T-helper 17 cell (primary cell): ENCODE results near the gene EIF3D. TPM values are rescaled to one million over a fixed set of nuclear protein-coding genes. Genes with fewer than 3 reads are reported as not detected.

ENCODE experiments used
- ATAC-seq: fragments of 150-1000 bp; cut with Tn5 transposase; 2 replicates; pipeline ENCODE4 v1.10.0; 2021; ENCODE audit warnings: mild to moderate bottlenecking, moderate library complexity
- DNase-seq, 3 donors: peaks; one replicate each; pipeline versions ENCODE4 v3.0.0 to v3.0.0-alpha.2; 2020 to 2021
- H3K9me3 ChIP-seq: one replicate; pipeline ENCODE4 v1.7.0; 2013; ENCODE audit warnings: low read length, mild to moderate bottlenecking; ENCODE audit not compliant: control insufficient read depth, poor library complexity, severe bottlenecking
- H3K27ac Mint-ChIP-seq: one replicate; pipeline ENCODE4 v1.8.0; 2022; ENCODE audit warnings: mild to moderate bottlenecking, moderate library complexity, mixed read lengths
- H3K27me3 Mint-ChIP-seq: one replicate; pipeline ENCODE4 v1.8.0; 2022; ENCODE audit warnings: mixed read lengths
- H3K36me3 Mint-ChIP-seq: one replicate; pipeline ENCODE4 v1.8.0; 2022; ENCODE audit warnings: low read depth, mixed read lengths
- H3K4me1 Mint-ChIP-seq: one replicate; pipeline ENCODE4 v1.8.0; 2022; ENCODE audit warnings: mild to moderate bottlenecking, mixed read lengths
- H3K4me3 Mint-ChIP-seq: one replicate; pipeline ENCODE4 v1.8.0; 2022; ENCODE audit warnings: mild to moderate bottlenecking, moderate library complexity, mixed read lengths
- total RNA-seq, 4 donors: library from RNA in 2 of 4; stranded (reverse) in 2 of 4; gene quantifications; one replicate each; pipeline ENCODE4 v1.2.3 and lab custom pipeline; 2022 to 2026

EIF3D gene
- total RNA-seq, 2 donors from 2014 or later: 231 to 239 TPM

DNA sequence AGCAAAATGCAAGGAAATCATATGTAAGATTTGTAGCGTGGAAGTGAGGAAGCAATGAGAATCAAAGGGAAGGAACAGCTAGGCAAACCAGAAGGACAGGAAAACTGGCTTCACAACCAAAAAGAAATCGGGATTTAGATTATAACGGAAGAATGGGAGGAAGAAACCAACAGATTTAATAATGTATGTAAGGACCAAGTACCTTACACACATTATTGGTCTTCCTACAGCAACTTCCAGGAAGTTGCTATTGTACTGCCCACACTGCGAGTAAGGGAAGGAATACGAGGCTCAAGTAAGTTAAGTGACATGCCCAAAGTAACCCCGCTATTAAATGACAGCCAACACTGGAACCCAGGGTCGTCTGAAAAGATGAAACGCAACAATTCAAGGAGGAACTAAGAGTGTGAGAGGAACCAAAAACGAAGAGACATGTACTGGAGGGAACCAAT lies 48.0 kb downstream of the EIF3D start:
- Mint-ChIP-seq H3K36me3 (peaks cover under 1% of the 10 kb centered on the region), H3K4me1 (peaks cover 15% of the 10 kb centered on the region), H3K4me3 (peak overlapping the region; percentile 95), H3K27ac (peak overlapping the region; percentile 99), H3K27me3 (no peaks in the 10 kb centered on the region)
- no peaks in the 10 kb centered on the region for H3K9me3 ChIP-seq
- DNase-seq: no peak
- ATAC-seq: no peak

GRCh38 chr22:36478966-36479365 lies 50.0 kb downstream of the EIF3D start:
- no peaks in the 10 kb centered on the region for H3K9me3 ChIP-seq
- H3K4me3 Mint-ChIP-seq: no peak overlapping the region
- ATAC-seq (no peak), DNase-seq (no peak)
- H3K27ac Mint-ChIP-seq: no peak overlapping the region
- H3K4me1 Mint-ChIP-seq: peaks cover 14% of the 10 kb centered on the region
- H3K27me3 Mint-ChIP-seq: no peaks in the 10 kb centered on the region
- H3K36me3 Mint-ChIP-seq: peaks cover 4% of the 10 kb centered on the region

DNA sequence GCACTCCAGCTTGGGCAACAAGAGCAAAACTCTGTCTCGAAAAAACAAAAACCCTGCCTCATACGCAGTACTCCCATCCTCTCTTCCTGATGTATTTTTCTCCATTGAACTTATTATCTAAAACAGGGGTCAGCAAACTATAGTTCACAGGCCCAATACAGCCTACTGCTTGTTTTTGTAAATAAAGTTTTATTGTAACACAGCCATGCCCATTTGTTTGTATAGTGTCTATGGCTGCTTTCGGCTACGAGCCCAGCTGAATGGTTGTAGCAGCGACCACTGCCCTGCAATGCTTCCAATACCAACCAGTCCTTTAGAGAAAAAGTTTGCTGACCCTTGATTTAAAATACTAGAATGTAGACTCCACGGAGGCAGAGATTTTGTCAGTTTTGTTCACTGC lies 53.6 kb downstream of the EIF3D start:
- no peaks in the 10 kb centered on the region for H3K9me3 ChIP-seq
- DNase-seq: no peak
- H3K4me1 Mint-ChIP-seq: peaks cover 6% of the 10 kb centered on the region
- peak overlapping the region; percentile 71 for H3K27ac Mint-ChIP-seq
- peaks cover 6% of the 10 kb centered on the region for H3K36me3 Mint-ChIP-seq
- no peaks in the 10 kb centered on the region for H3K27me3 Mint-ChIP-seq
- no peak for ATAC-seq
- no peak overlapping the region for H3K4me3 Mint-ChIP-seq

GRCh38 chr22:36472689-36473088 lies 56.3 kb downstream of the EIF3D start:
- no peaks in the 10 kb centered on the region for H3K27me3 Mint-ChIP-seq
- no peak for ATAC-seq
- peaks cover 8% of the 10 kb centered on the region for H3K4me1 Mint-ChIP-seq
- peaks cover 6% of the 10 kb centered on the region for H3K36me3 Mint-ChIP-seq
- H3K4me3 Mint-ChIP-seq: no peak overlapping the region
- DNase-seq: no peak
- H3K9me3 ChIP-seq: no peaks in the 10 kb centered on the region
- H3K27ac Mint-ChIP-seq: peak overlapping the region; percentile 34

DNA sequence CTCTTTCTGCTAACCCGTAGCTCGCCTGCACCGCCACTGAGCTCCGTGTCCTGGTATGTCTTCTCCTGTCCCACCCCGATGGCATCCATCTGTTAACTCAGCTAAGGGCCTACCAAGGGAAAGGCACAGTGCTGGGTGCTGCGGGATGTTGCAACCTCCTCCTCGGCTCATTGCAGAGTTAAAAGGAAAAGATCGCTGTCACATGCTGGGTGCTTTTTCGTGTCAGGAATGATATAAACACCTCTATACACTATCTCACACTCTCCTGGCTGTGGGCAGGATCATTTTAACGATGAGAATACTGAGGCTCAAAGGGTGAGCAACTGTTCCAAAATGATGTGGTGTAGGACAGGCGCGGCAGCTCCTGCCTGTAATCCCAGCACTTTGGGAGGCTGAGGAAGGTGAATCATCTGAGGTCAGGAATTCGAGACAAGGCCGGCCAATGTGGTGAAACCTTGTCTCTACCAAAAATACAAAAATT lies 57.6 kb downstream of the EIF3D start:
- H3K27ac Mint-ChIP-seq: no peak overlapping the region

DNA sequence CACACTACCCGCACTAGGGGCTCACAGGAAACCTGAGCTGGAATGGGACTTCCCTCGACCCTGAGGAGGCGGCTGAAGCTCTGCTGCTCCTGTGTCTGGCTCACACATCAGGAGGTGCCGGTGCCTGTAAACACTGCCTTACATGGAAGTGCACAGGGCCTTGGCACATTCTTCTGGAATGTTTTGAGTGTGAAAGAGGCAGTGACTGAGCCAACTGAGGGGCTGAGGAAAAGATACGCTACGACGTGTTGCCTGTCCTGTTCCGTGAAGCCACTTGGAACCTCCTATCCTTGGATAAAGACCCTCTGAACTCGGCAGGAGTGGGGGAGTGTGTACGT lies 58.0 kb downstream of the EIF3D start:
- Mint-ChIP-seq H3K27ac (no peak overlapping the region), H3K4me1 (peaks cover 14% of the 10 kb centered on the region), H3K36me3 (peaks cover 6% of the 10 kb centered on the region), H3K4me3 (no peak overlapping the region), H3K27me3 (no peaks in the 10 kb centered on the region)
- ATAC-seq (no peak), DNase-seq (no peak)
- H3K9me3 ChIP-seq: no peaks in the 10 kb centered on the region

More for the DNA sequence above, 57.6 kb downstream of the EIF3D start:
- DNase-seq (no peak), ATAC-seq (no peak)
- H3K27me3 Mint-ChIP-seq: no peaks in the 10 kb centered on the region
- no peaks in the 10 kb centered on the region for H3K9me3 ChIP-seq
- H3K4me1 Mint-ChIP-seq: peaks cover 12% of the 10 kb centered on the region
- H3K36me3 Mint-ChIP-seq: peaks cover 6% of the 10 kb centered on the region
- no peak overlapping the region for H3K4me3 Mint-ChIP-seq

DNA sequence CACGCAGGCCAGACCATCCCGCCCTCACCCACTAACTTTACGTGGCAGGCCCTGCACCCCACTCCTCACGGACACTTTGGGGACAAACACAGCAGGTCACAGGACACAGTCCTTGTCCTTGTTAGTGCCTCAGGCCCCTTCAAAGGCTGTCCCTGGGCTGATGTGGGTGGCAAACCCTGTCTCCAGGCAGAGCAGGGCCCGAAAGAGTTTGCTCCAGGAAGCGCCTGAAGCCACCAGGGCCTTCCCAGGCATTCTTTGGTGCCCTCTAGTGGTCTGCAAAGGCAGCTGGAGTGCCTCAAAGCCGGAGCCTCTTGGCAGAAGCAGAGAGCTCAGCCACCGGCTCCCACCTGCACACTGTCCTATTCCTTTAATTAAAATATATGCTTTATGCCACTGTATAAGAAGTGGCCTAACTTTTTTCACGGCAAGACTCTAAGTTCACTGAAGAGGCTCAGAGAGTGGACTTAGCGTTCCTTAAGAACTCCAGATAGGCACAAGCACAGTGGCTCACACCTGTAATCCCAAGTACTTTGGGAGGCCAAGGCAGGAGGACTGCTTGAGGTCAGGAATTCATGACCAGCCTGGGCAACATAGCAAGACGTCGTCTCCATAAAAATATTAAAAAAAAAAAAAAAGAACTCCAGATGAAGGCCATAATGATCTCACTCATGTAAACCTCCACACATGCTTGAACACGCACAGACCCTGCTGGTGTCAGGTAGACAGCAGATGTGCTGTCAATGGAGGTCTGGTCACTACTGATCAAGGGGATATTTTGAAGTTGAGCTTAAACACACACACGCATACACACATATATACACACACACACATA lies 58.6 kb downstream of the EIF3D start:
- Mint-ChIP-seq H3K4me1 (peaks cover 12% of the 10 kb centered on the region), H3K36me3 (peaks cover 3% of the 10 kb centered on the region), H3K27me3 (no peaks in the 10 kb centered on the region), H3K4me3 (no peak overlapping the region), H3K27ac (peak overlapping the region; percentile 75)
- ATAC-seq: peak; percentile 98
- no peaks in the 10 kb centered on the region for H3K9me3 ChIP-seq
- DNase-seq: peak; percentile 63 to 75 (median 72)

DNA sequence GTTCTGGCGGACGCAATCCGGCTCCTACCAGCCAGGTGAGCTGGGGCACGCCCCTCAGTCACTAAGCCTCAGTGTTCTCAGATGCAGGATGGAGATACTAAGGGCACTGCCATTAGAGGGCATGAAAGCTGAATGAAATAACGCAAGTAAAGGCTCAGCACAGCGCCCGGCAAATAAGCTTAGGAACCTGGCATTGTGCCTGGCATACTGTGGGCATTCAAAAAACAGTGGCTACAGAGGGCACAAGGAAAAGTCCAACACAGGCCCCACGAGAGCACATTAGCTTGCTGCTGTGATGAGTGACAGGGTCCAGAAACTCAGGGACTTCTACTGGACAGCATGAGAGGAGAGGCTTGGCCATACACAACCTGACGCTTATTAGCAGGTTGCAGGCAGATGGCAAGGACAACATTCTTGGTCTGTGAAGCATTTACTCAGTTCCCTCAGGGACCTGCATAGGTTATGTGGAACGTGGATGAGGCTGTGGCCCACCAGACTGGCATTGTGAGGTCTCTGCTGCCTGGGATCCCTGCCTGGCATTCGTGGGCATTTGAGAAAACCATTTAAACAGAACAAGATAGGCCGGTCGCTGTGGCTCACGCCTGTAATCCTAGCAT lies 59.8 kb downstream of the EIF3D start:
- DNase-seq: no peak
- ATAC-seq: no peak
- H3K9me3 ChIP-seq: no peaks in the 10 kb centered on the region
- H3K27ac Mint-ChIP-seq: no peak overlapping the region
- peaks cover 3% of the 10 kb centered on the region for H3K36me3 Mint-ChIP-seq
- H3K4me3 Mint-ChIP-seq: no peak overlapping the region
- H3K4me1 Mint-ChIP-seq: peaks cover 13% of the 10 kb centered on the region
- H3K27me3 Mint-ChIP-seq: no peaks in the 10 kb centered on the region

DNA sequence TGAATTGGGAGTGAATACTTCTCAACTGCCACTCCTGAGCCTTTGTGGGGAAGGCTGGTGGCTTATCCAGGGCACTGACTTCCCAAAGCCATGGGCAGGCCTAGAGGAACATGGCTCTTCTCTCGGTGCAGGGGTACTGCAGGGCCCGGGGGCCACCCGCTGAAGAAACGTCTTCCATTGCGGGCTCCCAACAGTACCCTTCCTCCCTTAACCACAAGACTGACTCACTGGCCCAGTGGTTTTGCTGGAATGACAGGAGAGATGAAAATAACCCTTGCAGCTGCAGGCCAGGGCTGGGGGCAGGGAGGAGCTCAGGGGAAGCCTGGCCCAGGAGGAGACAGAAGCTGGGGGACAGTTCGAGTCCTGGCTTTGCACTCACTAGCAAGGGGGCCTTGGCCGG lies 61.0 kb downstream of the EIF3D start:
- Mint-ChIP-seq H3K27ac (peak overlapping the region; percentile 84), H3K36me3 (peaks cover 3% of the 10 kb centered on the region), H3K4me3 (no peak overlapping the region), H3K27me3 (no peaks in the 10 kb centered on the region), H3K4me1 (peaks cover 13% of the 10 kb centered on the region)
- no peaks in the 10 kb centered on the region for H3K9me3 ChIP-seq
- DNase-seq (no peak), ATAC-seq (no peak)

DNA sequence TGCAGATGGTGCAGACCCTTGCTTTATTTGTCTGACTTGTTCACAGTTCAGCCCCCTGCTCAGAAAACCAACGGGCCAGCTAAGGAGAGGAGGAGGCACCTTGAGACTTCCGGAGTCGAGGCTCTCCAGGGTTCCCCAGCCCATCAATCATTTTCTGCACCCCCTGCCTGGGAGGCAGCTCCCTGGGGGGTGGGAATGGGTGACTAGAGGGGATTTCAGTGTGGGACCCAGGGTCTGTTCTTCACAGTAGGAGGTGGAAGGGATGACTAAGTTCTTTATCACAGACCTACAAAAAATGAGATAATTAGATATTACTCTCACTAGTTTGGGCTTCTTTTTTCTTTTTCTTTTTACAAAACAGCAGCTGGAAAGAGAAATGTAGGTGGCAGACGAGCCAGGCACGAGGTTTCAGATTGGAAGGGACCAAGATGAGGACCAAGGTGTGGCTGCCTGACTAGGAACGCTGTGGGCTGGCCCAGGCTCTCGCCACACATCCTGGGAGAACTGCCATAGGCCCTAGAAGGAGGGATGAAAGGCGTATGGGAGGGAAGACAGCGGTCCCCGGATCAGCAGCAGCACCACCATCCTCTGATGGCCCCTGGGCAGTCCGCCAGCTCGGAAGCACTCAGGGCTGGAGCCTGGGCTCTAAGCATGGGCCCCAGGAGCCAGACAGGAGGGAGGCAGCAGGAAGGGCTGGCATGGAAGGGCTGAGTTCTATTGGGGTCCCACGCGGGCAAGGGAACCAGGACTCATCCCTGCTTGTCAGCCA lies 61.7 kb downstream of the EIF3D start:
- no peak overlapping the region for H3K4me3 Mint-ChIP-seq
- H3K36me3 Mint-ChIP-seq: peaks cover 3% of the 10 kb centered on the region
- H3K27me3 Mint-ChIP-seq: no peaks in the 10 kb centered on the region
- DNase-seq (no peak), ATAC-seq (no peak)
- peaks cover 13% of the 10 kb centered on the region for H3K4me1 Mint-ChIP-seq
- H3K27ac Mint-ChIP-seq: peak overlapping the region; percentile 84
- H3K9me3 ChIP-seq: no peaks in the 10 kb centered on the region

GRCh38 chr22:36466258-36466657 lies 62.7 kb downstream of the EIF3D start:
- no peak for ATAC-seq
- H3K27ac Mint-ChIP-seq: peak overlapping the region; percentile 84
- DNase-seq: no peak
- H3K4me1 Mint-ChIP-seq: peaks cover 13% of the 10 kb centered on the region
- no peaks in the 10 kb centered on the region for H3K36me3 Mint-ChIP-seq
- no peaks in the 10 kb centered on the region for H3K9me3 ChIP-seq
- H3K27me3 Mint-ChIP-seq: no peaks in the 10 kb centered on the region
- no peak overlapping the region for H3K4me3 Mint-ChIP-seq

DNA sequence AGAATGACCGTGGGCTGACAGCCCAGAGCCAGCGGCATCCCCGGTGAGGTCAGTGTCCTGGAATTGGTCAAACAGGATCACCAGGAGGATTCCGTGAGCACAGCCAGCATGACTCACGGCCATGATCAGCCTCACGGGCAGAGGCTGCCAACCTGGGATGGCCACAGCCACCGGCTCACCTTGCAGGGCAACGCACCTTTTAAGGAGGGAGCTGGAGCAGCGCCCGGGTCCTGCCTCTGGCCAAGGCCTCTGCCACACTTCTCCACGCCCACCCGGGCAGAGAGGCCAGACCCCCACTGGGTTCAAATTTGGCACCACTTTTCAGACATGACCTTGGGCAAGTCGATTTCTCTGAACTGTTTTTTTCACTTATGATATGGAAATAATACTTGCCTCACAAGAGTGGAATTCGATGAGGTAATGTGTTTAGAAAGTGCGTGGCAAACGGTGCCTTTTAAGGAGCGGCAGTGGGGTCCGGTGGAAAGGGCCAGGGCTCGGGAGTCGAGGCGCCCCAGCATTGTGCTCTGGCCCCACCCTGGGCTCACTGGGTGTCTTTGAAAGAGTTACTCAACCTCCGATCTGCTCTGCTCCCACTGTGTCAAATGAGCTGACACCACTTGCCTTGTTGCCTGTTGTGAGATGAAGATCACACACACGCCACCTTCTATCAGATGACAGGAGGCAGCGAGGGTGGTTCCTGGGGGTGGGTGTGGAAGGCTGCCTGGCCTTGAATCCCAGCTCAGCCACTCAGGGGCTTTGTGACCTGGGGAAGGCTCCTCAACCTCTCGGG lies 63.5 kb downstream of the EIF3D start:
- no peak for DNase-seq
- H3K27me3 Mint-ChIP-seq: no peaks in the 10 kb centered on the region
- H3K4me1 Mint-ChIP-seq: peaks cover 13% of the 10 kb centered on the region
- H3K27ac Mint-ChIP-seq: no peak overlapping the region
- no peak overlapping the region for H3K4me3 Mint-ChIP-seq
- no peaks in the 10 kb centered on the region for H3K9me3 ChIP-seq
- H3K36me3 Mint-ChIP-seq: no peaks in the 10 kb centered on the region
- ATAC-seq: no peak
